Spleen (tissue), 7 donors: ENCODE results near the gene SECTM1.

ENCODE experiments used
- POLR2A ChIP-seq, 3 donors: fragments of 450-650 bp; IDR thresholded peaks; one replicate each; pipeline ENCODE4 v1.5.1; 2017; ENCODE audit warnings: antibody characterized with exemption in 3 of 3, mild to moderate bottlenecking in 1 of 3
- TF ChIP-seq, protein P1 (sequence below), 11 experiments: fragments of 200-600 bp in 7 of 11; fragments of 450-650 bp in 4 of 11; sonication (generic) in 4 of 11; IDR thresholded peaks in 8 of 11; conservative IDR thresholded peaks in 3 of 11; 1 replicate in 7 of 11; 2 replicates in 4 of 11; pipeline versions ENCODE4 v1.4.0 to v1.8.0; 2016 to 2021; ENCODE audit warnings: antibody characterized with exemption in 11 of 11, inconsistent platforms in 4 of 11, mild to moderate bottlenecking in 1 of 11
- donor health status: DM: no; HTN: no; CAD: no; lungs with moderate emphysema.
- donor health status: DM: no; HTN: no; CAD: no.
- donor health status: DM: no; HTN: no; CAD: no.

DNA sequence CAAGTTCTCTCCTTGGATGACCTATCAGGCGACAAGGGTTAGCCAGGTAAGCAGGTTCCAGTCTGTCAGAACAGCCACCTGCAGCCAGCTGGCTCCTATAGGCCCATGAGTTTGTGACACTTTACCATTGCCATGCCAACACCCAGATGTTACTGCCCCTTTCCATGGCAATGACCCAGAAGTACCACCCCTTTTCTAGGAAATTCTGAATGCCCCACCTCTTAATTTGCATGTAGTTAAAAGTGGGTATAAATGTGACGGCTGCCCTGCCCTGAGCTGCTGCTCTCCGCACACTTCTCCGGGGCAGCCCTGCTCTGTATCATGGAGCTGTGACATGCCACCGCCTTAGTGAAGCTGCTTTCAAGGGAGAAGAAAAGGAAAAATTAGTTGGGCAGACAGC is 10.0 kb upstream of the SECTM1 start:
- TF ChIP-seq, protein P1, sequence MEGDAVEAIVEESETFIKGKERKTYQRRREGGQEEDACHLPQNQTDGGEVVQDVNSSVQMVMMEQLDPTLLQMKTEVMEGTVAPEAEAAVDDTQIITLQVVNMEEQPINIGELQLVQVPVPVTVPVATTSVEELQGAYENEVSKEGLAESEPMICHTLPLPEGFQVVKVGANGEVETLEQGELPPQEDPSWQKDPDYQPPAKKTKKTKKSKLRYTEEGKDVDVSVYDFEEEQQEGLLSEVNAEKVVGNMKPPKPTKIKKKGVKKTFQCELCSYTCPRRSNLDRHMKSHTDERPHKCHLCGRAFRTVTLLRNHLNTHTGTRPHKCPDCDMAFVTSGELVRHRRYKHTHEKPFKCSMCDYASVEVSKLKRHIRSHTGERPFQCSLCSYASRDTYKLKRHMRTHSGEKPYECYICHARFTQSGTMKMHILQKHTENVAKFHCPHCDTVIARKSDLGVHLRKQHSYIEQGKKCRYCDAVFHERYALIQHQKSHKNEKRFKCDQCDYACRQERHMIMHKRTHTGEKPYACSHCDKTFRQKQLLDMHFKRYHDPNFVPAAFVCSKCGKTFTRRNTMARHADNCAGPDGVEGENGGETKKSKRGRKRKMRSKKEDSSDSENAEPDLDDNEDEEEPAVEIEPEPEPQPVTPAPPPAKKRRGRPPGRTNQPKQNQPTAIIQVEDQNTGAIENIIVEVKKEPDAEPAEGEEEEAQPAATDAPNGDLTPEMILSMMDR (IDR thresholded peaks at IDR 0.05 in 8 of 11, conservative IDR thresholded peaks at IDR 0.05 in 3 of 11): no peak
- TF ChIP-seq POLR2A (IDR thresholded peaks at IDR 0.05): no peak
